NOMO-1 treated with dmso at 0.1 percent for 144 hours (cell line): ENCODE measurements around the gene EPHB6.

Experiments
- DNase-seq: peaks from one replicate; lab custom pipeline; 2025; ENCODE audit not compliant: unreplicated experiment; lab: John Stamatoyannopoulos, UW

The EPHB6 gene

DNA sequence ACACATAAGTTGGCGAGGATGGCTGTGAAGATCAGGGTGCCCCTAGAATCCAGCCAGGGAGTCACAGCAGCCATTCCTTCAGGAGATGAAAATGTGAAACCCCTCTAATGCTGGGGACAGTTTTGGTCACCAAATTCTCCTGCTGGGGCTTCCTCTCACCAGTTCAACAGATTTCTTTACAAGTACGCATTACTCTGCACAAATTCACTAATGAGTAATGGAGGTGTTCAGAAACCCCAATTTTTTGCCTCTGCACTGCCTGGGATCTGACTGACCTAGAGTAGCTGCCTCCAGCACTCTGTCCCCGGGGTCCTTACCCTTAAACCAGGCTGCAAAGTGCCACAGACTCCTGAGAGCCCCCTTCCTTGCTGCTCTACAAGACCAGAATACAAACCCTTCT is 62.6 kb downstream of the EPHB6 start:
- no peak for DNase-seq

DNA sequence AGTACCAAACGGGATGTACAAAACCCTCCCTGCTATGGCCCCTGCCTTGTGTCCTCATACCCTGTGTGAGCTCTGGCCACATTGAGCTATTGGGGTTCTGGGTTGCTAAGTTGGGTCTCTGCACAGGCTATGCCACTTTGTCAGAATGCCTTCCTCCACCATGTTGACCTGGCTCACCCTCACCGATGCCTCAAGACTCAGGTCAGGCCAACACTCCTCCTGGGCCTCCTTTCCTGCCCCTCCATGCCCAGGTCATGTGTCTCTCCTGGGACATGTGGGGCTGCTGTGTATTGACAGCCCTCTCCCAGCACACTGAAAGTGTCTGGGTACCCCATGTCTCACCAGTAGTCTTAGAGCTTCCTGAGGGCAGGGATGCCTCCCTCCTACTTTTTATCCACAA is 64.0 kb downstream of the EPHB6 start:
- DNase-seq, result no peak

DNA sequence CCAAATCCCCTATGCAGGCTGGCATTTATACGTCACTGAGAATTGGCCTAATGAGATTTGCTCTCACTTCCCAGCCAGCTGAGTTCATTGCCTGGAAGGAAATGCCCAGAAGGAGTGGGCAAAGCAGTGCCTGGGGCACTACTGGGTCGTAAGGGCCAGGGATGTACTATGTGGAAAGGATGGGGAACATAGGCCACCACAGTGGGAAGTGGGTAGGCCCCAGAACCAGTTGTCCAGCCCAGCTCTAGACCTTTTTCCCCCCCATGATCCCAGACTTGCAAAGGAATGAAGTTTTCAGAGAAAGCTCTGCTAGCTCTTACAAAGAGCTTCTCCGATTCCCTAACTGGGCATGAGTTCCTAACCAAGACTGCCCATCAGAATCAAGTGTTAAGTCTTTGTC is 64.8 kb downstream of the EPHB6 start:
- no peak for DNase-seq
